ENCODE data around the gene ARL6IP4.

DNA sequence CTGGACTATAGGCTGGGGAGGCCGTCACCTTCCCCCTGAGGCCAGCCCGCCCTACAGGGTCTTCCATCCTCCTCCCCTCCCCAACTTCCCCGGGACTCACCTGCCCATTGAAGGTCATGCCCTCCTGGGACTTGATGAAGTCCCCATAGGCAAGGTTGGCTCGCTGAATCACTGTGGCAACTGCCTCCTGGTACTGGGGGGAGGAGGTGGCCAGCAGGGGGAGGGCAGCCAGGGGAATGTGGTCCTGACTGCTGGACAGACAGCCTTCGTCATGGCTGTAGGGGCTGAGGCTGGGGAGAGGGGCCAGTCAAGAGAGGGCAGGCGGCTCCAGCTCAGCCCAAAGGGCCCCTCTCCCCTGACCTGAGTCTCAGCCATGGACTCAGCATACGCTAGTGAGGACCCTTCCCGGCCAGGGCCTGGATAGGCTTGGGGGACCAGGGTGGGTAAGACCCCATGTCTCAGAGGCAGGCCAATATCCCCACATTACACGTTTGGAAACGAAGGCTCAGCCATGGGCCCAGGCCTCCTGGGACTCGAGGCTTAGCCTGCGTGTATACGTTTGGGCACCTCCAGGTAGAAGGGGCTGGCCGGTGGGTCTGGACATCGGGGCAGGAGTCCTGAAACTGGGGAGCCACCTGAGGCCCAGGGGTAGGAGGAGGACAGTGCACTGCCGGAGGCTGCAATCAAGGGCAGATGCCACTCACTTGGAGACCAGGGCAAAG lies 16.3 kb downstream of the ARL6IP4 start:
- TF ChIP-seq TAF1 (IDR thresholded peaks at IDR 0.05; ENCODE audit: borderline replicate concordance, insufficient read depth, low read length) (no peak), SIN3A (IDR thresholded peaks at IDR 0.05; ENCODE audit: borderline replicate concordance, insufficient read depth, low read length) (no peak), REST (IDR thresholded peaks at IDR 0.05; ENCODE audit: insufficient read depth in 1 of 2, low read depth in 2 of 2, low read length in 2 of 2) (no peak), POLR2AphosphoS5 (IDR thresholded peaks at IDR 0.05; ENCODE audit: low read depth, low read length) (no peak)

All from PFSK-1 (cell line).